ENCODE measurements around the gene PIR.

PIR gene

GRCh38 chrX:15382813-15383212 lies 110.3 kb downstream of the PIR start:
- FAIRE-seq = no peak
- no peak for DNase-seq (ENCODE audit: insufficient read length, low spot score)
- TF ChIP-seq POLR2A (IDR thresholded peaks at IDR 0.05; ENCODE audit: low read depth, low read length) = no peak

DNA sequence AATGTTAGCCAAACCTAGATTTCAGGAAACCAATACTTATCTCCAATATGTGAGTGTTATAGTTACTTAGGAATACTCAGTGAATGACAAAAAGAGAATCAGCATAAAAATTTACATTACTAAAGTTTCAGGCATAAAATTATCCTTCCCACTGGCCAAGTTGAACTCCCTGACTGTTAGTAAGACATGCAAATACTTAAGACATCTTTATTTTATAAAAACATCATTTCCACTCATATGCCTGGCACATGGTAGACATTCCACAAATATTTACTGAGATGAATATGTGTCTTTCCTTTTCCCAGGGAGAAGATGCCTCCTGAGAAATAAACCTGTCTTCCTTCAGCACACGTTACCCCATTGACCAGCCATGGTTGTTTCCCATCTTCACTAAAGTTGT lies 116.2 kb downstream of the PIR start:
- no peak for TF ChIP-seq POLR2A (IDR thresholded peaks at IDR 0.05; ENCODE audit: low read depth, low read length)
- FAIRE-seq (no peak), DNase-seq (ENCODE audit: insufficient read length, low spot score) (no peak)

DNA sequence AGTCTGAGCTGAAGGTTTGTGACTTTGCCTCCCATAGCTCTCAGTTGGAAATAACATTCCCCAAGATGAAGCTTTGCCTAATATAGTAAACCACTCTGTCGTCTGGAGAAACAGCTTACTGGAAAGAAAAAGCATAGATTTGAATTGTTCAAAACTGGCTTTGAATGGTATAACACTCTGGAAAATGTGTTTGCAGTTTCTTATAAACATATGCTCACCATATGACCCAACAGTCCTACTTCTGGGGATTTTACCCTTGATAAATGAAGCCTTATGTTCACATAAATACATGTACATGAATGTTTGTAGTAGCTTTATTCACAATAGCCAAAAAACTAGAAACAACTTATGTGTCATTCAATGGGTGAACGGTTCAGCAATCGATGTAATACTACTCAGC lies 119.2 kb downstream of the PIR start:
- FAIRE-seq (no peak), DNase-seq (ENCODE audit: insufficient read length, low spot score) (no peak)
- no peak for TF ChIP-seq POLR2A (IDR thresholded peaks at IDR 0.05; ENCODE audit: low read depth, low read length)

- TF ChIP-seq POLR2A (IDR thresholded peaks at IDR 0.05; ENCODE audit: low read depth, low read length) = no peak
- FAIRE-seq (no peak), DNase-seq (ENCODE audit: insufficient read length, low spot score) (no peak)
These were observed 126.4 kb downstream of the PIR start for GRCh38 chrX:15366506-15367352.

GRCh38 chrX:15359701-15360100 lies 133.4 kb downstream of the PIR start:
- DNase-seq (ENCODE audit: insufficient read length, low spot score) = no peak
- no peak for TF ChIP-seq POLR2A (IDR thresholded peaks at IDR 0.05; ENCODE audit: low read depth, low read length)
- no peak for FAIRE-seq

- no peak for FAIRE-seq
- no peak for DNase-seq (ENCODE audit: insufficient read length, low spot score)
- TF ChIP-seq POLR2A (IDR thresholded peaks at IDR 0.05; ENCODE audit: low read depth, low read length) = no peak
These were observed 134.6 kb downstream of the PIR start for GRCh38 chrX:15358533-15358932.

GRCh38 chrX:15356444-15356843 lies 136.7 kb downstream of the PIR start:
- no peak for DNase-seq (ENCODE audit: insufficient read length, low spot score)
- no peak for FAIRE-seq
- TF ChIP-seq POLR2A (IDR thresholded peaks at IDR 0.05; ENCODE audit: low read depth, low read length) = no peak

- no peak for TF ChIP-seq POLR2A (IDR thresholded peaks at IDR 0.05; ENCODE audit: low read depth, low read length)
- DNase-seq (ENCODE audit: insufficient read length, low spot score) (no peak), FAIRE-seq (no peak)
These were observed 142.7 kb downstream of the PIR start for GRCh38 chrX:15350329-15350996.

DNA sequence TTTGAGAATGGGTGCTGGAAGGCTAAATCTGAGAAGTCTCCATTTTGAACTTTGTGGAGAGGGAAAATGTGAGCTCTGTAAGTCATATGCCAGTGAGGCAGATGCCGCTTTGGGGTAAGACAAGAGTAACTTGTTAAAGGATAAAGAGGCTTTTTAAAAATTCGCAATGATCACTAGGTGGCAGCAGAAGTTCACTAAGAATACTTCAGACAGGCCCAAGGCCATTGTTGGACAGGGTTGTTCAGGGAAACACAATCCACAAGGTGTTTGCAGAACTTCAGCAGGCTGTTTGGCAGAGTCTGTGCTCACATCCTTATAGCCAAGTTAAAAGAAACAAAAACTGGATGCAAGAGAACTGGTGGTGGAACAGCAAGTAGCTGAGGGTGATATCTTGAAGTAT lies 144.1 kb downstream of the PIR start:
- DNase-seq (ENCODE audit: insufficient read length, low spot score) = no peak
- TF ChIP-seq POLR2A (IDR thresholded peaks at IDR 0.05; ENCODE audit: low read depth, low read length) = no peak
- no peak for FAIRE-seq

DNA sequence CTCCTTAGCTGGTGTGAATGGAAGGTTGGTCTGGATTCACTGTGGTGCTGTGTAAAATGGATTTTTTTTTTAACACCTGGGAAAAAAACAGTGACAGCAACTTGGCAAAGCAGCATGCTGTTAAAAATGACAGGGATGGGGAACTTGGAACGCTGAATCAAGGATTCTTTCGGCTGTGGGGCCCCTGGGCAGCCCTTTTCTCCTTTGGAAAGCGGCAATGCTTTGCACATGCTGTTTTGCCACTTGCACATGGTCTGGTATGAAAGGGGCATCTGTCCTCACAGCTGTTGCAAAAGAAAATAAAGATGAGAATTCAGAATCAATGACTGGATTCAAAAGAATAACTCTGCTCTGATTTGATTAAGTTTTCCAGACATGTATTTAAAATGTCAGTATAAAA lies 147.2 kb downstream of the PIR start:
- no peak for TF ChIP-seq POLR2A (IDR thresholded peaks at IDR 0.05; ENCODE audit: low read depth, low read length)
- no peak for FAIRE-seq

GRCh38 chrX:15344106-15344505 lies 149.0 kb downstream of the PIR start:
- DNase-seq (ENCODE audit: insufficient read length, low spot score) (no peak), FAIRE-seq (no peak)
- no peak for TF ChIP-seq POLR2A (IDR thresholded peaks at IDR 0.05; ENCODE audit: low read depth, low read length)

More for the DNA sequence above, 147.2 kb downstream of the PIR start:
- no peak for DNase-seq (ENCODE audit: insufficient read length, low spot score)

GRCh38 chrX:15343075-15343476 lies 150.1 kb downstream of the PIR start:
- FAIRE-seq (no peak), DNase-seq (ENCODE audit: insufficient read length, low spot score) (no peak)
- TF ChIP-seq POLR2A (IDR thresholded peaks at IDR 0.05; ENCODE audit: low read depth, low read length) = no peak

DNA sequence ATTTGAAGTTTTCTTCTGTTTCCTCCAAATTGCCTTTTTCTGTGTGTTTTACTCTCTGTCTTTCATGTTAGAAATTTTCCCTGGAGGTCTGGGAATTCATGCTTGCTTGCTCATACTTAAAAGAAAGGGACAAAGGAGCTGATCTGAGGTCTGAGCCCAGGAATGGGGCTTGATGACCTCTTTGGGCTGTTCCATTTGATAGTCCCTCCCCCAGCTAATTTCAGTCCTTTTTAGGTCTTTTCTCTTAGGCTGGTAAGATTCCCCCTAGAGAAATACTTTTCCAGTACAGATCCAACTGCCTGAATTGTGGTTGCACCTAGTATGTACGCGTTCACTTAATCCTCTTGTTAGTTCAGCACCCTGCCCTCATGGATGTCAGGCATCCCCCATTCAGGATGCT lies 152.3 kb downstream of the PIR start:
- DNase-seq (ENCODE audit: insufficient read length, low spot score) (no peak), FAIRE-seq (no peak)
- no peak for TF ChIP-seq POLR2A (IDR thresholded peaks at IDR 0.05; ENCODE audit: low read depth, low read length)

GRCh38 chrX:15336023-15336413 lies 157.1 kb downstream of the PIR start:
- FAIRE-seq (no peak), DNase-seq (ENCODE audit: insufficient read length, low spot score) (no peak)
- TF ChIP-seq POLR2A (IDR thresholded peaks at IDR 0.05; ENCODE audit: low read depth, low read length) = no peak

Measured in H54 (cell line).